Measurements from ENCODE around the gene TAB2. TPM values are rescaled to one million over a fixed set of nuclear protein-coding genes. Genes with fewer than 3 reads are reported as not detected.
A peak's percentile ranks its signal among the peaks of the same experiment; 100 is the strongest.

The TAB2 gene
- total RNA-seq, 1 donor from 2014 or later = 57.6 TPM

DNA sequence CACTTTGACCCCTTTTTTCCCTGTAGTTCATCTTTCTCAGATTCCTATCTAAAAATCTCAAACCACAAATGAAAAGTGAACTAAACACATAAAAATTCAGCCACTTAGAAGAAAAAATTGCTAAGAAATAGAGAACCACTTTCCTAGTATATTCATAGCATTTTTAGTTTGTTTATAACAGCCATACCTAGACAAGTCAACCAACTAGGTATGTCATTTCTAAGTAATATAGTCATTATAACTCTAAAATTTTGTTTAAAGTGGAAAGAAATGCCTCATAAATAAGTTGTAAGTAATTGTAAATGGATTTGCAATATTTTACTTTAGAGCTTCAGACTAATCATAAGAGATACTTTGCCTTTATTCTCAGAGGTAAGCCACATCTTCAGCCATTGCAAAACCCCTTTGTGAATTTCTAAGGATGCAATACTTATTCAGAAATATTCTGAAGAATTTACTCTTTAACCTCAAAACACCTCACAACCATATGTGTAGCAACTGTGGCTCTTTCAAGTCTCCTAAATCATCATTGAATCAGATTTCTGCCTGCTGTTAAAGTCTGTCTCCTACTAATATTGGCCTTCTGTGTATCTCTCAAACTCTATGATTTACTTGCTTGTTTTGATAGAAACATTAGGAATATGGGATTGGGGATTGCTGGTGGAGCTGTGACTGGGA lies 75.6 kb downstream of the TAB2 start:
- intact Hi-C loops (cut with micrococcal nuclease) = no loop called here
- ATAC-seq = no peak

DNA sequence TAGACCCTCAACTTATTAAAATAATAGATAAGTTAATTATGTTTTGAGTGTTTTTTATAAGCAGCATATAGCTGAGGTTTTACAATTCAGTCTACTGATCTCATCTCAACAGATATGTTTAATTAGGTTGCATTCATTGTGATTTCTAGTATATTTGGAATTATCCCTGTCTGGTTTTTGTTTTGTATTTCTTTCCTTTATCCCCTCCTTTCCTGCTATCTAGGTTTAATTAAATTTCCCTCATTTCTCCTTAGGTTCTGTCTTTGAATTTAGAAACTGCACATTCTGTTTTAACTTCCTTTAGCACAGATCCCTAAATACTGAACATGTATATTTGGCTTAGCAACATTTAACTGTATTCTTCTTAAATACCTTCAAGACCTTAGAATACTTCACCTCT lies 77.7 kb downstream of the TAB2 start:
- no peak for ATAC-seq
- intact Hi-C loops (cut with micrococcal nuclease) = no loop called here

More for the DNA sequence above, 75.6 kb downstream of the TAB2 start:
- DNase-seq = no peak

DNA sequence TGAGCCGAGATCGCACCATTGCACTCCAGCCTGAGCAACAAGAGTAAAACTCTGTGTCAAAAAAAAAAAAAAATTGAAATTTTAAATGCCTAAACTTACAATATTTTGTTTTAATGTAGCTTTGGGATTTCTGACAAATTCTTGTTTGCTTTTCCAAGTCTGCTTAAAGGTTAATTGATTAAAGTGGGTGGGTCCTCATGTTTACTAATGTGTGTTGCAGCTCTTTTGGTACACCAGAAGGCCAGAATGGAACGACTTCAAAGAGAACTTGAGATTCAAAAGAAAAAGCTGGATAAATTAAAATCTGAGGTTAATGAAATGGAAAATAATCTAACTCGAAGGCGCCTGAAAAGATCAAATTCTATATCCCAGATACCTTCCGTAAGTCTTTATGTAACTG lies 79.9 kb downstream of the TAB2 start:
- DNase-seq (no peak), ATAC-seq (no peak)
- intact Hi-C loops (cut with micrococcal nuclease) = no loop called here

More for the DNA sequence above, 77.7 kb downstream of the TAB2 start:
- no peak for DNase-seq

DNA sequence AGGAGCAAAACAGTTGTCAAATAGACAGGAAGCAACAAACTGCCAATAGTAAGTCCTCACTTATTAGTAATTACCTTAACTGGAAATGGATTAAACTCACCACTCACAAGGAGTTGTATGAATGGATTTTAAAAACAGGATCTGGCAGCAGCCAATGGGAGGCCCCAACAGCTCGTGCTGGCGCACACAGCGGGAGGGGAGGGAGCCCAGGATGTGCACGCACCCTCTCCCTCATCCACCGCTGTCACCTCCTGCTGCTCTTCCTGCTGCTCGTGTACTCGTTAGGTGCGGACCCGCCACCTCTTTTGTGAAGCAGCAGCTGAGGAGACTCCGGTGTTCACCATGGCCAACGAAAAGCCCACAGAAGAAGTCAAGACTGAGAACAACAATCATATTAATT lies 82.5 kb downstream of the TAB2 start, which contains the start of gene SUMO4:
TSS of gene SUMO4 (plus strand) at position 213 of the 400 bp plus-strand sequence. CDS start at position 343, 130 bp downstream.
- DNase-seq (no peak), ATAC-seq (no peak)
- intact Hi-C loops (cut with micrococcal nuclease) = no loop called here

DNA sequence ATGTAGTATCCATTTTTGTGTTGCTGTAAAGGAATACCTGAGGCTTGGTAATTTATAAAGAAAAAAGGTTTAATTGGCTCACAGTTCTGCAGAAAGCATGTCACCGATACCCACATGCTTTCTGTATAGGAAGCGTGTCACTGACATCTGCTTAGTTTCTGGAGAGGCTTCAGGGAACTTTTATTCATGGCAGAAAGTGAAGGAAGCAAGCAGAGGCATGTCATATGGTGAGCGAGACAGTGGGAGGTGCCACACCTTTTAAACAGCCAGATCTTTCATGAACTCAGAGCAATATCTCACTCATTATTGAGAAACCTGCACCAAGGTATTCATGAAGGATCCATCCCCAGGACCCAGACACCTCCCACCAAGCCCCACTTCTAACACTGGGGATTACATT lies 86.0 kb downstream of the TAB2 start:
- ATAC-seq (no peak), DNase-seq (no peak)
- intact Hi-C loops (cut with micrococcal nuclease) = no loop called here

DNA sequence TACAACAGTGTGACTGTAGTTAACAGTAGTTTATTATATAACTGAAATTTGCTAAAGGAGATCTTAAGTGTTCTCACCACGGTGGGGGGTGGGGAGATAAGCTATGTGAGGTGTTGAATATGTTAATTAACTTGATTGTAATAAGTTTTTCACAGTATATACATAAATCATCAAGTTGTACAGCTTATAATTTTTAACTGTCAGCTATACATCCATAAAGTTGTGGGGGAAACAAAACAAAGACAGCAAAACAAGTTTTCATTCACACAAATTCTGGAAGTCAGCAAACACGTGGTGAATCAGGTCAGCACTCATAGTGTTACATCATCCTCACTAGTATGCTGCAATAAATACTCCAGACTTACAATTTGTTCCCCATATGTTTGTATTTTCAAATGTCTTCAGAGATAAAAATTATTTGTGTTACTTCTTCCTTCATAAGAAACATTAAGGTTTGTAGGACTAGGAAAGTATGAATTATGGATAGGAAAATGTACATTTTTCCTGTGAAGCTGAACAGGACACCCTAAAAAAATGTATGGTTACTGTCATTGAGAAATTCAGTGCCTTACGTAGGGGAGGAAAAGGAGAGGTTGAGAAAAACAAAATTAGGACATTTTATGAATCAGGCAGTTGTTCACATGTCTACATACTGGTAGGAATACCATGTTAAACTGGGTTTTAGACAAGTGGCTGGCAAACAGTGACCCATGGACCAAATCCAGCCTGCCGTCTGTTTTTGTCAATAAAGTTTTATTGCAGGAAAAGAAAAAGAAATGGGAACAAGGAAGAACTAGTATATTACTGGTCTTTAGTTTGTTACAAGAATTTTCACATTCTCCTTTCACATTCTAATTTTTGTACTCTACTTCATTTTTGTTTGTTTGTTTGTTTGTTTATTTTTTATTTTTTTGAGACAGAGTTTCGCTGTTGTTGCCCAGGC lies 88.6 kb downstream of the TAB2 start:
- intact Hi-C loops (cut with micrococcal nuclease) = no loop called here
- ATAC-seq = no peak

DNA sequence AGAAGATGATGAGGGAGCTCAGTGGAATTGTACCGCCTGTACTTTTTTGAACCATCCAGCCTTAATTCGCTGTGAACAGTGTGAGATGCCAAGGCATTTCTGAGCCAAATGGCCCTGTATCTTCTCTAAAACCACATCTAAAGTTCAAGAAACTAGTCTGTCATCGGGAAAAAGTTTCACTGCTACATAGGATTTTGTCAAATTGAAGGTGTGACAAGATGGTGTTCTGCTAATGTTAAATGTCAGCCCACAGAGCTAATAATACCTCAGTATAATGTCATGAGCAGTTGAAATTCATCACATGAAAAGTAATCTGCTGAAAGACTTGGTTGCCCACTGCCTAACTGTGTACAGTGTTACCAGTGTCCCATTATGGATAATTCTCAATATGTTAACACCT lies 92.1 kb downstream of the TAB2 start:
- no peak for DNase-seq
- intact Hi-C loops (cut with micrococcal nuclease) = loop anchor here (10.0 kb wide), 1 partner anchor 85 kb away; no protein-coding TSS in a partner anchor
- ATAC-seq = peak; percentile 73

More for the DNA sequence above, 88.6 kb downstream of the TAB2 start:
- no peak for DNase-seq

DNA sequence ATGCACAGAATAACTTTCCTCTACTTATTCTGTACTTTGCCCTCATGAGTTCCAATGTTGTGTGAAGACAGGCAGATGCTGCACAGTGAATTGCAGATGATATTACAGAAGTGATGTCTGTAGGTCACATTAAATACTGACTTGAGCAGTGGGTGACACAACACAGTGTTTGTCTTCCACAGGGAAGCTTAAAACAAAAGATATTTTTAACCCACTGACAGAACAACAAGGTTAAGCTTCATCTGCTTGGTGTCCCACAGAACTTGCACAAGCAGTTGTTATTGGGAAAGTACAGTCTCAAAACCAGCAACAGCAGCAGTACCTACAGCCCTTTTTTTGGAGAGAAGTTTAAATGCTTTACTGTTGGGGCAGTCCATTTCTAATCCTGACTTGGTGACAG lies 93.0 kb downstream of the TAB2 start:
- intact Hi-C loops (cut with micrococcal nuclease) = loop anchor here (10.0 kb wide), 1 partner anchor 86 kb away; no protein-coding TSS in a partner anchor
- ATAC-seq (peak; percentile 81), DNase-seq (no peak)

DNA sequence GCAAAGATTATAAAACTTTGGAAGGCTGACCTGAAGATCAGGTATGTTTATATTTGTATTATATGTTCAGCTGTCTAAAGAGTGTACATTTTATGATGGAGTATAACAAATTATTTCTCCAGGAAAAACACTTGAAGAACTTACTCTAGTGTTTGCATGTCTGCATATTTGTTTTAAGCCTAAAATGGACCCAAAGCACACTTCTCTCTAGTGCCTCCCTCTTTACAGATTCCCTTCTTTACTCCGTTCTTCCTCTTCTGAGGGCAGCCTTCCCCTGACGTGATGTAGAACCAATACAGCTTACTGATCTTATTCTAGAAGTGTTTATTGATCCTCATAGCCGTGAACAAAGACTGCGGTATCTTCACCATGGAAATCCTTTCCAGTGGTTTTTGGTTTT lies 96.5 kb downstream of the TAB2 start:
- ATAC-seq (no peak), DNase-seq (no peak)
- intact Hi-C loops (cut with micrococcal nuclease) = loop anchor here (10.0 kb wide), 1 partner anchor 89 kb away; no protein-coding TSS in a partner anchor

DNA sequence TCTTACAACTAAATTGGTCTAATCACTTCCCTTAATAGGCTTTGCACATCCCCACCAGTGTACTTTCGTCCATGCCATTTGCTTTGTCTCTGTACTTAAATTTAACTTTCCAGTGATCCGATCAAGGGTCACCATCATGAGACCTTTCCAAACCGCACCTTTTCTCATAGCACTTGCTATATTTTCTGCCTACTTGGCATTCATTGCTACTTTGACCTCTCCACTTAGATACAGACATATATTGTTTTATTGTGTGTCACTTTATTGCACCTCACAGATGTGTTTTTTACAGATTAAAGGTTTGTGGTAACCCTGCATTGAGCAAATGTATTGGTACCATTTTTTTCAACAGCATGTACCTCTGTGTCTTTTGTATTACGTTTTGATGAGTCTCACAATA lies 97.3 kb downstream of the TAB2 start:
- ATAC-seq (no peak), DNase-seq (no peak)
- intact Hi-C loops (cut with micrococcal nuclease) = loop anchor here (10.0 kb wide), 1 partner anchor 90 kb away; no protein-coding TSS in a partner anchor

DNA sequence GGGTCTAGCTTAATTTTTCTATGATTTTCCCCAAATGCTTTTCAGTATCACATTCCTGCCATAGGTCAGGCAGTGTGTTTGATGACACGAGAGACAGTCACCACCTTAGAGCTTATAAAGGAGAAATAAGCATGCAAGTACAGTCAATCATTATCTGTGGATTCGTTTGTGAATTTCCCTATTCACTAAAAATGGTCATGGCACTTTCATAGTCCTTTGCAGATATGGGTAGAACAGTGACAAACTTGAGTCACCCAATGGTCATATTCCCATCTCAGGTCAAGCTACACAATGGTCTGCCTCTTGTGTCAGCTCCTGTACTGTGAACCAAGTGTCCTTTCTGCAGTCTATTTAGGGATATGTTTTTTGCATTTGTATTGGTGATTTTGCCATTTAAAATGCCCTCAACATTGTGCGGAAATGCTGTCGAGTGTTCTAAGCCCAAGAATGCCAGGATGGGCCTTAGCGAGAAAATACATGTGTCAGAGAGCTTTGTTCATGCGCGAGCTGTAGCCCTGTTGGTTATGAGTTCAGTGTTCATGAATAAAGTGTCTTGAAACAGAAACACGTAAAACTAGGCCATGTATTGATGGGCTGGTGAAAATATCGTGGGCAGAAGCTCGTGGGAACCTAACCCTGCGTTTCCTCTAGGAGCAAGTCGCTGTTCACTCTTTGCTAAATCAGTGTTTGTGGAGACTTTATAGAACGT lies 102.3 kb downstream of the TAB2 start:
- DNase-seq = no peak
- intact Hi-C loops (cut with micrococcal nuclease) = loop anchor here (10.0 kb wide), 1 partner anchor 95 kb away; no protein-coding TSS in a partner anchor
- ATAC-seq = no peak

DNA sequence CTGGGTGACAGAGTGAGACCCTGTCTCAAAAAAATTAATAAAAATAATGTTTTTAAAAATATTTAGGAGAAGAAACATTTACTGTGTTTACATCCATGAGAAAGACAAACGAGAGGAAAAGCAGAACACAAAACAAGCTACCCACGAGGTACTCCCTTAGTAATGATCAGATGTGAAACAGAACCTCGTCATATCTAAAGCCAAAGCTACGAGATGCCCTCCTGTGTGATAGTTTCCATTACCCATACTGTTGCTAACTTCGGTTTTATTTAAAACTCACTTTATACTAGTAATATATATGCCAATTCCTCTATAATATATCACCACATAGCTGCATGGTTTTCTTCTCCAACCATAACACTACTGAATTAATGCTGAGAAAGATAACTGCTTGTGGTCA lies 103.6 kb downstream of the TAB2 start:
- ATAC-seq = no peak
- intact Hi-C loops (cut with micrococcal nuclease) = no loop called here

DNA sequence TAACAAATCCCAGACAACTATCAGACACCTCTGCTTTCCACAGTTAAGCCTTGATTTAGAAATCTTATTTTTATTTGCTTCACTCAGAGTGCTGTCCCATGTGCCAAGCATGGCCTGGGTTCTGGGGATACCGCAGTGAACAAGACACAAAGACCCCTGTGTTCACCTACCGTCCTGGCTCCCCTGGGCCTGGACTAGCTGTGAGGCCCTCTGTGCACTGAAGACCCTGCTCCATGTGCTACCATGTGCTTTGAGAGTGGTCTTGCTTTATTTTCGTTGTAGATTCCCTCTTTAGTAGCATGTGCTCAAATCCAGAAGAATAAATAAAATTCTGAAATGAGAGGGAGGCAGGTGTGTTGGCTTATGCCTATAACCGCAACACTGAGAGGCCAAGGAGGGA lies 105.1 kb downstream of the TAB2 start:
- intact Hi-C loops (cut with micrococcal nuclease) = no loop called here
- ATAC-seq (no peak), DNase-seq (no peak)

More for the DNA sequence above, 103.6 kb downstream of the TAB2 start:
- no peak for DNase-seq

DNA sequence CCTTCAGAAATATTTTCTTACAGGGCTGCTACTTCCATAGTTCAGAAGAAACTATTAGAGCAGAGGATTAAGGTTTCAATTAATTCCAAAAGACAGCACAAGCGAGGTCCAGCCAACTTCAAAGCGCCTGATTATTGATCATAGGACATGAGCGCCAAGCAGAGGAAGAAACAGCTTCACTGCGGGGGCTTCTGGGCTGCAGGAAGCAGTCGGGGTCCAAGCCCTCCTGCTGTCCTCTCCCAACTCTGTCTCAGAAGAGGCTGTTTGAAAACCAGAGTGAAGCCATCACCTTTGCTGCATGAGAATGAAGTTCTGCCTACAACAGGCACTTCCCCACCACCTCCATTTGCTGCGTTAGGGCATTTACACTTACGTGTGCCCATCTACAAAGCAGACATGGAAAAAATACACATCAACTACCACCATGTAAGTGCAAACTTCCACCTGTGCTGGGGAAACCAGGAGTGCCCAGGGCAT lies 106.5 kb downstream of the TAB2 start:
- intact Hi-C loops (cut with micrococcal nuclease) = no loop called here
- DNase-seq (no peak), ATAC-seq (no peak)

DNA sequence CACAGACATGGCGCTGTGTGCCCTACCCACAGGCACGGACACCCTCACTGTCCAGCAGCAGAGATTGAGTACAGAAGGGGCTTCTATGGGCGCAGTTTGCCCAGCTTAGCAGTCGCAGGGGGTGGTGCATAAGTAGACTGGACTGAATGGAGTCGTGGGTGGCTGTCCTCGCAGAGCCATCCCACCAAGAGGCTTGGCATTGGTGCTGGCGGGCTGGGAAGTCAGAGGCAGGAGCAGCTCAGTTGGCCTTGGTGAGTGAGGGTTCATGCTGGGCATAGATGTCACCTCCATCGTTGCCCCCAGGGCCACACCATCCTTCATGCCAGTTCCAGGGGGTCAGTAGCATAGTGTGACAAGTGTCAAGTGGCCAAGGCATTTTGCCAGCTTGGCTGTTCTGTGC lies 107.7 kb downstream of the TAB2 start:
- DNase-seq = no peak
- intact Hi-C loops (cut with micrococcal nuclease) = no loop called here
- no peak for ATAC-seq

DNA sequence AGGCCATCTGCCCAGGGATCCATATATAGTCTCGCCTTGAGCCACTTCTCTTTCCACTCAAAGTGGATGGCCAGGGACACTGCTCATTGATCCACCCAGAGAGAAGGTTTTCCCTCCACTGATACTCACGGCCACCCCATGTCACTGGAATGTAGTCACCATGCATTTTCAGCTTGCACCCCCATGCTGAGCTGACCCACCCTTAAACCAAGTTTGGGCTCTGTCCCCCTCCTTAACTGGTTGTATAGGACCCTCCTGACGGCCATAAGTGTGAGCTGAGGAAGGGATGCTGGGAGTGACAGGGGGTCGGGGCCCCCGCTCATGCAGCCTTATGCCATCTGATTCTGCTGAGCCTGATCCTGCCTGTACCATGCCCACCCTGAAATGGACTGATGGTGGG lies 108.2 kb downstream of the TAB2 start:
- intact Hi-C loops (cut with micrococcal nuclease) = no loop called here
- no peak for ATAC-seq
- DNase-seq = no peak

DNA sequence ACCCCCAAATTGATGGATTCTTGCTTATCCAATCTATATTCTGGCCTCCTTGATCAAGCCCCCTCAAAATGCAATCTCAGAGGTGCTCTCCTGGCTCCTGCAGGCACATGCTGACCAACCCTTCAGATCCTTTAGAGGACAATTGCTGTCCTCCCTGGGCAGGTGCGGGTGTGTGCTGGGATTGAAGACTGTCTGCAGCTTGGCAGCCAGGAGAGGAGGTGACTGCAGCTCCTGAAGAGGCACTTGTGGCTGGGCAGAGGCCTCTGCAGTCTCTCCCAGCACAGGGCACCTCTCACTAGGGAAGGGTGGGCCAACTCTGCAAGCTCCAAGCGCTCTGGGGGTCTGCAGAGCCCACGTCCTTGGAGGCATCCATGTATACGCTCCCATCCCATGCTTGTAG lies 111.1 kb downstream of the TAB2 start:
- intact Hi-C loops (cut with micrococcal nuclease) = no loop called here
- ATAC-seq (no peak), DNase-seq (no peak)

DNA sequence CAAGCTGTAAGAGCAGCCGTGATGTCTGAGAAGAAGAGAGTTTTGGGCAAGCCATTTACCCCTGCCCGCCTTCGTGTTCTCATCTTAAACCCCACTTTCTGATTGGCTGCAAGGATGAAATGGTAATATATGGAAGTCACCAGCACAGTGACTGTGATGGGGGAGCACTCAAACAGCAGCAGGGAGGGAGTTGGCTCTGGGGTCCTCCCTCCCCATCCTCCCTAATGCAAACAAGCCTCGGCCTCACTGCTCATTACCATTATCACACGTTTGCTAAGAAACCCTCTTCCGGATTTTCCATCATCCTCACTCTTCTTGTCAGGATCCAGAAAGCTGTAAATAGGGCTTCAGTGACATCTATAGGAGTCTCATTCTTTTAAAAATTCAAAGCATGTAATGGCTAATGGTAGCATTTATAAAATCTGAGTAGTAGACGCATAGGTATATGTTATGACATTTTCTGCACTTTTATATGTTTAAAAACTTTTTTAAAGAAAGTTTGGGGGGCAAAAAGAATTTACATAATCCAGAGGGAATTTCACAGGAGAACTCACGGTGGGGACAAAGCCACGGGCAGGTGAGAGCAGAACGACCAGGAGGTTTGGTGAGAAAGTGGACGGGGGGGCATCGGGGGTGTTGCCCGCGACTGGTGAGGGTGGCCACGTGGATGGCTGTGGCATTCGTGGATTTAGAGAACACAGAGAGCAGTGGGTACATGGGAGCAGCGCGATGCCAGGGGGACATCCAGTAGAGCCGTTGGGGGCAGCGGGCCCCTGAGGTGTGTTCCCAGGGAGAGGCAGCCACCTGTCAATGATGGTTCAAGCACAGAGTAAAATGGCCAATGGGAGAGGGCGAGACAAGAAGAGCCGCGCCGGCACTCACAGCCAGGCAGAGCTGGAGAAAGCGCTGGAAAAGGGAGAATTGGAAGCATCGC lies 112.2 kb downstream of the TAB2 start:
- DNase-seq (no peak), ATAC-seq (no peak)
- intact Hi-C loops (cut with micrococcal nuclease) = loop anchor here (2.0 to 5.0 kb wide), 2 partner anchors 347 to 401 kb away; no protein-coding TSS in a partner anchor
